Retina (tissue), 1 donor: ENCODE results near the gene INHBB.

Source experiments
- DNase-seq: peaks from one replicate; pipeline ENCODE4 v3.0.0-alpha.2; 2016

The INHBB gene

GRCh38 chr2:120399889-120400240 lies 53.9 kb downstream of the INHBB start:
- no peak for DNase-seq

- no peak for DNase-seq
Observed at GRCh38 chr2:120400551-120400950, 54.6 kb downstream of the INHBB start.
